ENCODE measurements around the gene UQCRC1. TPM values are rescaled to one million over a fixed set of nuclear protein-coding genes. Genes with fewer than 3 reads are reported as not detected.

Gene UQCRC1
- total and polyA plus RNA-seq, 2 of the 8 experiments (the other 6 are each of a cell fraction or from before 2014, with no cell fraction given): 310 to 720 TPM

GRCh38 chr3:48650723-48651122 is 41.3 kb upstream of the UQCRC1 start:
- Histone ChIP-seq H3K4me3 (ENCODE audit: extremely low read depth in 1 of 4, insufficient read depth in 2 of 4, low read depth in 3 of 4, low read length in 4 of 4) (no peak overlapping the region), H3K79me2 (ENCODE audit: control insufficient read depth in 1 of 2, insufficient read depth in 2 of 2, low read length in 2 of 2) (no peaks in the 10 kb centered on the region), H2BK15ac (ENCODE audit: low read length) (no peak overlapping the region), H3K4me1 (replicated peaks in 1 of 4; ENCODE audit: control insufficient read depth in 3 of 4, insufficient read depth in 4 of 4, low read length in 3 of 4) (peaks cover 0 to 7% (median 7%) of the 10 kb centered on the region in 4 experiments; a peak in 6 of 7 replicates), H3K79me1 (ENCODE audit: low read depth, low read length) (no peaks in the 10 kb centered on the region), H2BK120ac (replicated peaks; ENCODE audit: low read depth, low read length) (no peak overlapping the region), H3K27ac (ENCODE audit: low read depth, low read length) (no peak overlapping the region), H4K91ac (replicated peaks; ENCODE audit: insufficient read length, low read length) (no peak overlapping the region), H3K4me2 (ENCODE audit: insufficient read depth in 1 of 2, low read depth in 2 of 2, low read length in 2 of 2) (no peak overlapping the region), H3K56ac (replicated peaks; ENCODE audit: insufficient read length, low read depth, low read length) (no peak overlapping the region), H4K5ac (ENCODE audit: insufficient read length, low read depth, low read length) (no peak overlapping the region), H2BK5ac (ENCODE audit: low read depth, low read length) (no peak overlapping the region), H2BK20ac (ENCODE audit: low read length) (no peak overlapping the region), H2AFZ (ENCODE audit: low read length) (no peak overlapping the region), H3K27me3 (replicated peaks in 1 of 4; ENCODE audit: control insufficient read depth in 3 of 4, extremely low read depth in 1 of 4, insufficient read depth in 3 of 4, low read length in 3 of 4) (peaks cover 0 to 5% (median 3%) of the 10 kb centered on the region in 4 experiments; a peak in 3 of 7 replicates), H3K9me3 (ENCODE audit: insufficient read depth in 2 of 2, low read depth in 1 of 2, low read length in 1 of 2) (no peaks in the 10 kb centered on the region), H4K20me1 (replicated peaks in 1 of 2; ENCODE audit: control insufficient read depth in 1 of 2, insufficient read depth in 2 of 2, low read length in 2 of 2) (peaks cover 0 to 18% of the 10 kb centered on the region in 2 experiments), H2BK12ac (ENCODE audit: low read depth, low read length) (no peak overlapping the region), H3K23ac (ENCODE audit: insufficient read length) (no peak overlapping the region), H4K8ac (ENCODE audit: extremely low read depth, insufficient read depth, low read length) (no peak overlapping the region), H3K9ac (replicated peaks in 1 of 4; ENCODE audit: extremely low read depth in 1 of 4, low read depth in 3 of 4, low read length in 3 of 4) (no peak overlapping the region), H3K4ac (replicated peaks; ENCODE audit: insufficient read length, low read depth, low read length) (no peak overlapping the region), H3K14ac (ENCODE audit: insufficient read length) (no peak overlapping the region), H3K18ac (ENCODE audit: extremely low read depth, low read length) (no peak overlapping the region), H3K23me2 (ENCODE audit: low read depth, low read length) (peaks cover 8% of the 10 kb centered on the region; the same call in 1 of the 2 replicates), H2AK5ac (ENCODE audit: low read depth, low read length) (no peak overlapping the region), H3K36me3 (ENCODE audit: control insufficient read depth in 2 of 4, insufficient read depth in 4 of 4, low read length in 3 of 4) (peaks cover 0 to 26% (median 8%) of the 10 kb centered on the region in 4 experiments; a peak in 5 of 8 replicates)
- ChIA-PET POLR2A (ENCODE audit: partially characterized antibody) (interaction anchor here (7.7 to 10.5 kb wide), 2 partner anchors 13 to 14 kb away, joined by 59 to 111 read pairs; partner anchors contain the start of genes CELSR3 and SLC26A6), CTCF (ENCODE audit: partially characterized antibody) (interaction anchor here (1.2 kb wide), 1 partner anchor 215 kb away, joined by 3 read pairs; no protein-coding TSS in a partner anchor)
- no peak for FAIRE-seq
- TF ChIP-seq YY1 (IDR thresholded peaks at IDR 0.05; ENCODE audit: low read depth, low read length) (no peak), CBX5 (IDR thresholded peaks at IDR 0.05; ENCODE audit: low read depth, low read length) (no peak), RBBP5 (IDR thresholded peaks at IDR 0.05; ENCODE audit: borderline replicate concordance, low read depth, low read length) (no peak), CEBPB (IDR thresholded peaks at IDR 0.05; ENCODE audit: low read depth, low read length) (no peak), ZNF274 (IDR thresholded peaks at IDR 0.05; ENCODE audit: borderline replicate concordance, extremely low read depth, low read length) (no peak), GABPA (IDR thresholded peaks at IDR 0.05; ENCODE audit: borderline replicate concordance, insufficient read depth, low read length) (no peak), TAF7 (optimal IDR thresholded peaks at IDR 0.05; ENCODE audit: borderline replicate concordance, low read depth, low read length) (no peak), POLR2A (IDR thresholded peaks at IDR 0.05; ENCODE audit: control extremely low read depth in 1 of 2, low read depth in 2 of 2, low read length in 2 of 2) (no peak), SP1 (IDR thresholded peaks at IDR 0.05; ENCODE audit: low read depth, low read length) (no peak), SIRT6 (IDR thresholded peaks at IDR 0.05; ENCODE audit: low read length) (no peak), KDM1A (IDR thresholded peaks at IDR 0.05; ENCODE audit: borderline replicate concordance, low read length) (no peak), EP300 (IDR thresholded peaks at IDR 0.05; ENCODE audit: borderline replicate concordance in 1 of 2, low read depth in 2 of 2, low read length in 2 of 2) (no peak), FOSL1 (IDR thresholded peaks at IDR 0.05; ENCODE audit: insufficient read depth, low read depth, low read length) (no peak)
- WGBS, 2 experiments (ENCODE audit: extremely low coverage in 1 of 2, insufficient coverage in 1 of 2, insufficient read length in 1 of 2, insufficient replicate concordance in 2 of 2, low coverage in 1 of 2, low lambda C conversion rate in 2 of 2, missing lambda C conversion rate in 1 of 2): 95% methylated on average over 12 of the region's 12 CpGs; no CpG with 5 or more reads in 1 of the 2 experiments
- DNase-seq (ENCODE audit: low read depth in 1 of 2, low spot score in 2 of 2): no peak

Measured in H1 (cell line).